HCT116 (cell line): Measurements from ENCODE around the gene LOXL1. TPM values are rescaled to one million over a fixed set of nuclear protein-coding genes. Genes with fewer than 3 reads are reported as not detected.

ENCODE experiments used
- ATAC-seq: fragments of 200-7000 bp; cut with Tn5 transposase; 2 replicates; pipeline ENCODE4 v1.9.1; 2020; ENCODE audit warnings: mild to moderate bottlenecking, moderate library complexity
- BruUV-seq: library from RNA; stranded (reverse); fragments of 400-500 nt; replicated peaks from 2 replicates; lab custom pipeline; 2021; lab: Mats Ljungman, UMichigan
- CTCF ChIA-PET: fragments of 300-600 bp; sonication (Branson Sonifier 250); formaldehyde crosslinking; loops from one replicate; lab custom pipeline; 2021; ENCODE audit warnings: antibody characterized with exemption; lab: Charles Lee
- POLR2A ChIA-PET: fragments of 300-600, 350-600 bp; sonication (Branson Sonifier 250); formaldehyde crosslinking; loops from one replicate; lab custom pipeline; 2021; ENCODE audit warnings: antibody characterized with exemption; lab: Charles Lee
- RAD21 ChIA-PET, 2 experiments: fragments of 300-600 bp; sonication (Branson Sonifier 250); formaldehyde crosslinking; loops; one replicate each; lab custom pipeline; 2023; ENCODE audit warnings: low total read pairs in 2 of 2; ENCODE audit not compliant: uncharacterized antibody in 2 of 2, unreplicated experiment in 2 of 2, low non-redundant PET in 1 of 2; lab: Charles Lee
- DNase-seq: peaks from one replicate; pipeline ENCODE4 v3.0.0-alpha.2; 2010; ENCODE audit warnings: low read depth, low spot score
- H2AFZ ChIP-seq: fragments of 200-600 bp; shearing (Covaris generic), sonication (generic); 2 replicates; pipeline ENCODE4 v1.6.1; 2017; ENCODE audit warnings: low read depth, mixed run types, mixed read lengths, antibody characterized with exemption, low read length; ENCODE audit not compliant: poor library complexity, severe bottlenecking
- H3K27ac ChIP-seq: 2 replicates; pipeline ENCODE4 v1.5.1; 2012; ENCODE audit warnings: low read depth, low read length
- H3K27me3 ChIP-seq: fragments of 200-600 bp; sonication (generic); 2 replicates; pipeline ENCODE4 v1.6.1; 2016; ENCODE audit warnings: mixed run types, low read length, mixed read lengths; ENCODE audit not compliant: insufficient read depth
- H3K36me3 ChIP-seq, 2 experiments: fragments of 200-500 bp in 1 of 2; fragments of 200-600 bp in 1 of 2; sonication (Bioruptor generic) in 1 of 2; sonication (generic) in 1 of 2; 2 replicates each; pipeline versions ENCODE4 v1.5.1 to v1.6.1; 2014 to 2016; ENCODE audit warnings: low read length in 2 of 2, inconsistent platforms in 1 of 2, mixed read lengths in 1 of 2, mixed run types in 1 of 2; ENCODE audit not compliant: insufficient read depth in 2 of 2, control insufficient read depth in 1 of 2
- H3K4me1 ChIP-seq, 2 experiments: fragments of 200-600 bp in 1 of 2; sonication (generic) in 1 of 2; 2 replicates each; pipeline versions ENCODE4 v1.5.1 to v1.6.1; 2012 to 2017; ENCODE audit warnings: low read length in 2 of 2, inconsistent platforms in 1 of 2, mild to moderate bottlenecking in 1 of 2, mixed read lengths in 1 of 2, mixed run types in 1 of 2, moderate library complexity in 1 of 2; ENCODE audit not compliant: insufficient read depth in 2 of 2, control insufficient read depth in 1 of 2
- H3K4me2 ChIP-seq: fragments of 200-600 bp; sonication (generic); 2 replicates; pipeline ENCODE4 v1.6.1; 2017; ENCODE audit warnings: mixed run types, low read length, mixed read lengths
- H3K4me3 ChIP-seq, 2 experiments: fragments of 200-600 bp in 1 of 2; sonication (generic) in 1 of 2; replicated peaks in 1 of 2; 2 replicates each; pipeline ENCODE4 v1.5.1; 2011 to 2016; ENCODE audit warnings: low read length in 2 of 2, control low read depth in 1 of 2, low read depth in 1 of 2, mild to moderate bottlenecking in 1 of 2, mixed read lengths in 1 of 2, mixed run types in 1 of 2
- H3K79me2 ChIP-seq: fragments of 200-600 bp; sonication (generic); 2 replicates; pipeline ENCODE4 v1.6.1; 2017; ENCODE audit warnings: mild to moderate bottlenecking, mixed run types, low read length, moderate library complexity, mixed read lengths; ENCODE audit not compliant: insufficient read depth
- H3K9ac ChIP-seq: fragments of 200-600 bp; sonication (generic); 2 replicates; pipeline ENCODE4 v1.6.1; 2016; ENCODE audit warnings: low read length, mixed read lengths
- H3K9me2 ChIP-seq: fragments of 200-600 bp; sonication (generic), shearing (Covaris generic); 2 replicates; pipeline ENCODE4 v1.6.1; 2017; ENCODE audit warnings: mixed run types, mild to moderate bottlenecking, moderate library complexity; ENCODE audit not compliant: insufficient read depth
- H3K9me3 ChIP-seq, 2 experiments: fragments of 200-500 bp in 1 of 2; fragments of 200-600 bp in 1 of 2; sonication (Bioruptor generic) in 1 of 2; sonication (generic) in 1 of 2; 2 replicates each; pipeline ENCODE4 v1.6.1; 2014 to 2017; ENCODE audit warnings: low read length in 2 of 2, mixed read lengths in 2 of 2, inconsistent platforms in 1 of 2, low read depth in 1 of 2, mild to moderate bottlenecking in 1 of 2, mixed run types in 1 of 2, moderate library complexity in 1 of 2; ENCODE audit not compliant: control insufficient read depth in 1 of 2, insufficient read depth in 1 of 2
- H4K20me1 ChIP-seq: fragments of 200-600 bp; sonication (generic), shearing (Covaris generic); 2 replicates; pipeline ENCODE4 v1.6.1; 2017; ENCODE audit warnings: mixed run types, mild to moderate bottlenecking, moderate library complexity; ENCODE audit not compliant: insufficient read depth
- CBX3 ChIP-seq: IDR thresholded peaks from 2 replicates; pipeline ENCODE4 v1.6.1; 2012; ENCODE audit warnings: low read depth
- CEBPB ChIP-seq: IDR thresholded peaks from 2 replicates; pipeline ENCODE4 v1.6.1; 2012; ENCODE audit warnings: low read depth
- CTCF ChIP-seq, 3 experiments: fragments of 200-600 bp in 1 of 3; sonication (generic) in 1 of 3; IDR thresholded peaks in 2 of 3; conservative IDR thresholded peaks in 1 of 3; 2 replicates each; pipeline ENCODE4 v1.5.1; 2012 to 2017; ENCODE audit warnings: low read depth in 2 of 3, low read length in 2 of 3, antibody characterized with exemption in 1 of 3, borderline replicate concordance in 1 of 3, control low read depth in 1 of 3, mild to moderate bottlenecking in 1 of 3, mixed read lengths in 1 of 3, mixed run types in 1 of 3, moderate library complexity in 1 of 3; ENCODE audit not compliant: insufficient read depth in 1 of 3
- POLR2AphosphoS5 ChIP-seq: IDR thresholded peaks from 2 replicates; pipeline ENCODE4 v1.6.1; 2011; ENCODE audit warnings: mild to moderate bottlenecking, low read depth, low read length, moderate library complexity
- RAD21 ChIP-seq: IDR thresholded peaks from 2 replicates; pipeline ENCODE4 v1.6.1; 2012; ENCODE audit warnings: low read depth, mild to moderate bottlenecking
- SIN3A ChIP-seq: IDR thresholded peaks from 2 replicates; pipeline ENCODE4 v1.6.1; 2012; ENCODE audit warnings: low read depth
- SP1 ChIP-seq: IDR thresholded peaks from 2 replicates; pipeline ENCODE4 v1.6.1; 2012; ENCODE audit warnings: low read depth
- TCF7L2 ChIP-seq: IDR thresholded peaks from 2 replicates; pipeline ENCODE4 v1.7.0; 2011; ENCODE audit warnings: borderline replicate concordance, inconsistent platforms; ENCODE audit not compliant: insufficient read depth, insufficient read length; ENCODE audit errors: extremely low read depth
- YY1 ChIP-seq: IDR thresholded peaks from 2 replicates; pipeline ENCODE4 v1.6.1; 2011; ENCODE audit warnings: low read length, low read depth, moderate library complexity, mild to moderate bottlenecking; ENCODE audit not compliant: insufficient replicate concordance; ENCODE audit errors: extremely low read depth
- ZBTB33 ChIP-seq: IDR thresholded peaks from 2 replicates; pipeline ENCODE4 v1.6.1; 2011; ENCODE audit warnings: mild to moderate bottlenecking, low read length, moderate library complexity; ENCODE audit not compliant: insufficient replicate concordance; ENCODE audit errors: extremely low read depth
- intact Hi-C: fragments of 100-400 bp; cut with micrococcal nuclease; formaldehyde crosslinking; loops from 2 replicates; pipeline ENCODE4 v1.10.0; 2022
- total RNA-seq: library from RNA; stranded (reverse); gene quantifications from one replicate; pipeline ENCODE4 v1.2.1, GENCODE V29; 2021; ENCODE audit not compliant: unreplicated experiment
- TF ChIP-seq, protein P1 (sequence below): IDR thresholded peaks from 2 replicates; pipeline ENCODE4 v1.6.1; 2012; ENCODE audit warnings: low read depth
- TF ChIP-seq, protein P2 (sequence below): IDR thresholded peaks from 2 replicates; pipeline ENCODE4 v1.6.1; 2012

LOXL1 gene
- total RNA-seq, 1 experiment from 2014 or later: 14.9 TPM

- ChIA-PET POLR2A (no interaction called here), CTCF (interaction anchor here (2.7 kb wide), 1 partner anchor 52 kb away, joined by 12 read pairs; the partner anchor contains the start of gene TBC1D21), RAD21 (no interaction called here)
- Histone ChIP-seq H2AFZ (no peak overlapping the region), H3K36me3 (no peaks in the 10 kb centered on the region), H3K27me3 (no peaks in the 10 kb centered on the region), H3K9me2 (no peaks in the 10 kb centered on the region), H3K9ac (peak overlapping the region; percentile 79), H3K79me2 (no peaks in the 10 kb centered on the region), H3K4me2 (peak overlapping the region; percentile 91), H3K27ac (peak overlapping the region; percentile 94), H3K9me3 (no peaks in the 10 kb centered on the region), H3K4me3 (peak overlapping the region; percentile 57 to 77), H4K20me1 (no peaks in the 10 kb centered on the region), H3K4me1 (peaks cover 27 to 46% of the 10 kb centered on the region in 2 experiments)
- intact Hi-C loops: no loop called here
- ATAC-seq (no peak), DNase-seq (no peak)
- no peak for TF ChIP-seq SP1
- TF ChIP-seq YY1: no peak
- no peak for TF ChIP-seq TCF7L2
- TF ChIP-seq ZBTB33: no peak
- TF ChIP-seq SIN3A: no peak
- TF ChIP-seq, protein P1, sequence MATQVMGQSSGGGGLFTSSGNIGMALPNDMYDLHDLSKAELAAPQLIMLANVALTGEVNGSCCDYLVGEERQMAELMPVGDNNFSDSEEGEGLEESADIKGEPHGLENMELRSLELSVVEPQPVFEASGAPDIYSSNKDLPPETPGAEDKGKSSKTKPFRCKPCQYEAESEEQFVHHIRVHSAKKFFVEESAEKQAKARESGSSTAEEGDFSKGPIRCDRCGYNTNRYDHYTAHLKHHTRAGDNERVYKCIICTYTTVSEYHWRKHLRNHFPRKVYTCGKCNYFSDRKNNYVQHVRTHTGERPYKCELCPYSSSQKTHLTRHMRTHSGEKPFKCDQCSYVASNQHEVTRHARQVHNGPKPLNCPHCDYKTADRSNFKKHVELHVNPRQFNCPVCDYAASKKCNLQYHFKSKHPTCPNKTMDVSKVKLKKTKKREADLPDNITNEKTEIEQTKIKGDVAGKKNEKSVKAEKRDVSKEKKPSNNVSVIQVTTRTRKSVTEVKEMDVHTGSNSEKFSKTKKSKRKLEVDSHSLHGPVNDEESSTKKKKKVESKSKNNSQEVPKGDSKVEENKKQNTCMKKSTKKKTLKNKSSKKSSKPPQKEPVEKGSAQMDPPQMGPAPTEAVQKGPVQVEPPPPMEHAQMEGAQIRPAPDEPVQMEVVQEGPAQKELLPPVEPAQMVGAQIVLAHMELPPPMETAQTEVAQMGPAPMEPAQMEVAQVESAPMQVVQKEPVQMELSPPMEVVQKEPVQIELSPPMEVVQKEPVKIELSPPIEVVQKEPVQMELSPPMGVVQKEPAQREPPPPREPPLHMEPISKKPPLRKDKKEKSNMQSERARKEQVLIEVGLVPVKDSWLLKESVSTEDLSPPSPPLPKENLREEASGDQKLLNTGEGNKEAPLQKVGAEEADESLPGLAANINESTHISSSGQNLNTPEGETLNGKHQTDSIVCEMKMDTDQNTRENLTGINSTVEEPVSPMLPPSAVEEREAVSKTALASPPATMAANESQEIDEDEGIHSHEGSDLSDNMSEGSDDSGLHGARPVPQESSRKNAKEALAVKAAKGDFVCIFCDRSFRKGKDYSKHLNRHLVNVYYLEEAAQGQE: no peak
- TF ChIP-seq, protein P2, sequence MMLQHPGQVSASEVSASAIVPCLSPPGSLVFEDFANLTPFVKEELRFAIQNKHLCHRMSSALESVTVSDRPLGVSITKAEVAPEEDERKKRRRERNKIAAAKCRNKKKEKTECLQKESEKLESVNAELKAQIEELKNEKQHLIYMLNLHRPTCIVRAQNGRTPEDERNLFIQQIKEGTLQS: no peak
- no peak for TF ChIP-seq RAD21
- no peak for TF ChIP-seq POLR2AphosphoS5
- TF ChIP-seq CEBPB: no peak
- no peak for TF ChIP-seq CBX3
- no peak for TF ChIP-seq CTCF (IDR thresholded peaks at IDR 0.05 in 2 of 3, conservative IDR thresholded peaks at IDR 0.05 in 1 of 3; ENCODE audit: borderline replicate concordance in 1 of 3, insufficient read depth in 1 of 3, low read depth in 2 of 3, low read length in 2 of 3)
- BruUV-seq: no TSS peak
Observed at GRCh38 chr15:73925848-73926218, 429 bp upstream of the LOXL1 start.
